IMR-90 (cell line): Measurements from ENCODE around the gene TRAF1. TPM values are rescaled to one million over a fixed set of nuclear protein-coding genes. Genes with fewer than 3 reads are reported as not detected.

ENCODE experiments used
- CEBPB ChIP-seq: IDR thresholded peaks from 2 replicates; pipeline ENCODE4 v1.6.1; 2012; ENCODE audit warnings: low read depth, low read length, improper control_type of control experiment
- MXI1 ChIP-seq: IDR thresholded peaks from 2 replicates; pipeline ENCODE4 v1.6.1; 2012; ENCODE audit warnings: low read depth, mild to moderate bottlenecking, low read length, moderate library complexity, borderline replicate concordance
- polyA plus RNA-seq, 3 experiments: library from polyadenylated mRNA; depleted of rRNA; stranded (reverse); fragments of >200 nt; gene quantifications; 2 replicates each; pipeline ENCODE4 v1.2.3, GENCODE V29; 2012; ENCODE audit warnings: low replicate concordance in 1 of 3
- total RNA-seq: library from RNA; depleted of rRNA; stranded (reverse); fragments of >200 nt; gene quantifications from 2 replicates; pipeline ENCODE4 v1.2.3, GENCODE V29; 2012
- TF ChIP-seq, protein P1 (sequence below): fragments of 150-350 bp; IDR thresholded peaks from 2 replicates; pipeline ENCODE4 v1.6.1; 2017; ENCODE audit warnings: mild to moderate bottlenecking, antibody characterized with exemption, low read length, low read depth

The TRAF1 gene
- total and polyA plus RNA-seq, 2 of the 4 experiments (the other 2 are of a cell fraction) = 3.9 to 4.1 TPM

DNA sequence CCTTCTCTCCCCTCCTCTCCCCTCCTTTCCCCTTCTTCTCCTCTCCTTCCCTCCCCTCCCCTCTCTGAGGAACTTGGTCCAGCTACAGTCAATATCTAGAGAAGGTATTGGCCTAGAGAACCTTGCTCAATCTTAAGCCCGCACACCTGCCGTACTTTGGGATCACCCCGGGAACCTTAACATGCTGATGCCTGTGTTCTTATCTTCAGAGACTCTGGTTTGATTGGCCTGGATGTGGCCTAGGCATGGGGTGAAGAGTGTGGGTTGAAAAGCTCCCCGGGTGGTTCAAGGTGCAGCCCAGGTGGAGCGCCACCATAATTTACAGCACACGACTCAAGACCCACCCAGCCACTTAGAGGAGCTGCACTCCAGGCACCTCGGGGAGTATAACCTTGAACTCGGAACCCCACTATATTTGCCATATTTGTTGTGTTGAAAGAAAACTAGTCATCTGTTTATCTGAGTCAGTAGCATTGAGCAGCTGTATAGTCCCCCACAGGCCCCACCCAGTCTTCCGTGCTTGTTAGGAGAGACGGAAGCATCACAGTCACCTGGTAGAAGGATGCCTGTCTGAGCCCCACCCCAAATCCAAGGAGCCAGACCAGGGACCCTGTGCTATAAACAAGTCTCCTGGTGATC is 35.2 kb downstream of the TRAF1 start (continued):
- TF ChIP-seq, protein P1, sequence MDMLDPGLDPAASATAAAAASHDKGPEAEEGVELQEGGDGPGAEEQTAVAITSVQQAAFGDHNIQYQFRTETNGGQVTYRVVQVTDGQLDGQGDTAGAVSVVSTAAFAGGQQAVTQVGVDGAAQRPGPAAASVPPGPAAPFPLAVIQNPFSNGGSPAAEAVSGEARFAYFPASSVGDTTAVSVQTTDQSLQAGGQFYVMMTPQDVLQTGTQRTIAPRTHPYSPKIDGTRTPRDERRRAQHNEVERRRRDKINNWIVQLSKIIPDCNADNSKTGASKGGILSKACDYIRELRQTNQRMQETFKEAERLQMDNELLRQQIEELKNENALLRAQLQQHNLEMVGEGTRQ = no peak
- TF ChIP-seq CEBPB (no peak), MXI1 (no peak)
